ENCODE data around the gene ARHGAP45. TPM values are rescaled to one million over a fixed set of nuclear protein-coding genes. Genes with fewer than 3 reads are reported as not detected.

The ARHGAP45 gene
- total and polyA plus RNA-seq, 4 donors: 3.3 to 27.5 (median 9.7) TPM

GRCh38 chr19:1125601-1126467 lies 58.9 kb downstream of the ARHGAP45 start:
- 93% methylated on average over 33 of the region's 33 CpGs for WGBS
- Histone ChIP-seq H3K36me3 (ENCODE audit: control insufficient read depth in 4 of 4, insufficient read depth in 3 of 4, low read depth in 1 of 4, low read length in 3 of 4) (peaks cover 7 to 56% (median 32%) of the 10 kb centered on the region in 4 donors), H3K9me3 (ENCODE audit: control insufficient read depth in 4 of 4, low read length in 3 of 4) (no peaks in the 10 kb centered on the region), H3K27ac (ENCODE audit: low read depth in 1 of 2, low read length in 2 of 2) (peak overlapping the region in 1 of 2 donors; percentile 46), H3K4me1 (ENCODE audit: control insufficient read depth in 4 of 4, insufficient read depth in 4 of 4, low read length in 3 of 4) (no peaks in the 10 kb centered on the region), H3K27me3 (ENCODE audit: control insufficient read depth in 4 of 4, insufficient read depth in 4 of 4, low read length in 3 of 4) (no peaks in the 10 kb centered on the region), H3K4me3 (ENCODE audit: low read depth in 1 of 3, low read length in 3 of 3) (no peak overlapping the region), H3K9ac (ENCODE audit: low read depth in 1 of 2, low read length in 2 of 2) (no peak overlapping the region)
- no peak for DNase-seq (ENCODE audit: low spot score)
- TF ChIP-seq JUND (IDR thresholded peaks at IDR 0.05): no peak
- no peak for TF ChIP-seq HNF4G (IDR thresholded peaks at IDR 0.05)
- TF ChIP-seq ATF3 (IDR thresholded peaks at IDR 0.05): no peak
- TF ChIP-seq YY1 (IDR thresholded peaks at IDR 0.05): no peak
- no peak for TF ChIP-seq REST (IDR thresholded peaks at IDR 0.05)

GRCh38 chr19:1126984-1127760 lies 60.2 kb downstream of the ARHGAP45 start:
- WGBS: 95% methylated on average over 33 of the region's 33 CpGs
- no peak overlapping the region for H3K4me3 ChIP-seq (ENCODE audit: low read depth in 1 of 3, low read length in 3 of 3)
- no peak for DNase-seq (ENCODE audit: low spot score)
- H3K4me1 ChIP-seq (ENCODE audit: control insufficient read depth in 4 of 4, insufficient read depth in 4 of 4, low read length in 3 of 4): peaks cover 0 to 4% (median 0%) of the 10 kb centered on the region in 4 donors
- H3K9ac ChIP-seq (ENCODE audit: low read depth in 1 of 2, low read length in 2 of 2): no peak overlapping the region
- TF ChIP-seq FOXA2 (IDR thresholded peaks at IDR 0.05) (no peak), RXRA (IDR thresholded peaks at IDR 0.05) (no peak), MAX (IDR thresholded peaks at IDR 0.05) (no peak), JUND (IDR thresholded peaks at IDR 0.05) (no peak), HNF4G (IDR thresholded peaks at IDR 0.05) (no peak), GABPA (IDR thresholded peaks at IDR 0.05 in 1 of 2, conservative IDR thresholded peaks at IDR 0.05 in 1 of 2) (no peak), RAD21 (IDR thresholded peaks at IDR 0.05) (no peak), ATF3 (IDR thresholded peaks at IDR 0.05) (no peak), HNF4A (conservative IDR thresholded peaks at IDR 0.05) (no peak), REST (IDR thresholded peaks at IDR 0.05) (no peak), NR2F2 (IDR thresholded peaks at IDR 0.05) (no peak), CTCF (IDR thresholded peaks at IDR 0.05; ENCODE audit: low read depth, low read length, missing input control) (no peak), ZBTB33 (IDR thresholded peaks at IDR 0.05) (no peak), SP1 (IDR thresholded peaks at IDR 0.05) (no peak), EGR1 (IDR thresholded peaks at IDR 0.05; ENCODE audit: low read depth in 2 of 2) (no peak), YY1 (IDR thresholded peaks at IDR 0.05) (no peak), FOXA1 (IDR thresholded peaks at IDR 0.05) (no peak), TAF1 (conservative IDR thresholded peaks at IDR 0.05) (no peak)
- H3K27ac ChIP-seq (ENCODE audit: low read depth in 1 of 2, low read length in 2 of 2): no peak overlapping the region
- peaks cover 4 to 46% (median 24%) of the 10 kb centered on the region in 4 donors for H3K36me3 ChIP-seq (ENCODE audit: control insufficient read depth in 4 of 4, insufficient read depth in 3 of 4, low read depth in 1 of 4, low read length in 3 of 4)
- no peaks in the 10 kb centered on the region for H3K27me3 ChIP-seq (ENCODE audit: control insufficient read depth in 4 of 4, insufficient read depth in 4 of 4, low read length in 3 of 4)
- no peaks in the 10 kb centered on the region for H3K9me3 ChIP-seq (ENCODE audit: control insufficient read depth in 4 of 4, low read length in 3 of 4)
